ENCODE data around the gene RUBCNL.

DNA sequence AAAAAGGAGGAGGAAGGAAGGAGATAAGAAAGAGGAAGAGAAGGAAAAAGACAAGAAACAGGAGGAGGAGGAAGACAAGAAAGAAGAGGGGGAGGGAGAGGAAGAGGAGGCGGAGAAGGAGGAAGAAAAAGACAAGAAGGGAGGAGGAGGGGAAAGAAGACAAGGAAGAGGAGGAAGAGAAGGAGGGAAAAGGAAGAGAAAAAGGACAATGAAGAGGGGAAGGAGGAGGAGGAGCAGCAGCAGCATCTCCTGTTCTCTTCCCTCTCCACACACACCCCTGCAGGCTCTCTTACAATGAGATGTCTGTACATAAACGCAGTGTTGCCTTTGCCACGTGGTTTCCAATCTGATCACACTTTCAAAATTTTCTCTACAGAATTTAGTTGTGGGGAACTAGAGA is 66.6 kb downstream of the RUBCNL start:
- TF ChIP-seq, protein P1, sequence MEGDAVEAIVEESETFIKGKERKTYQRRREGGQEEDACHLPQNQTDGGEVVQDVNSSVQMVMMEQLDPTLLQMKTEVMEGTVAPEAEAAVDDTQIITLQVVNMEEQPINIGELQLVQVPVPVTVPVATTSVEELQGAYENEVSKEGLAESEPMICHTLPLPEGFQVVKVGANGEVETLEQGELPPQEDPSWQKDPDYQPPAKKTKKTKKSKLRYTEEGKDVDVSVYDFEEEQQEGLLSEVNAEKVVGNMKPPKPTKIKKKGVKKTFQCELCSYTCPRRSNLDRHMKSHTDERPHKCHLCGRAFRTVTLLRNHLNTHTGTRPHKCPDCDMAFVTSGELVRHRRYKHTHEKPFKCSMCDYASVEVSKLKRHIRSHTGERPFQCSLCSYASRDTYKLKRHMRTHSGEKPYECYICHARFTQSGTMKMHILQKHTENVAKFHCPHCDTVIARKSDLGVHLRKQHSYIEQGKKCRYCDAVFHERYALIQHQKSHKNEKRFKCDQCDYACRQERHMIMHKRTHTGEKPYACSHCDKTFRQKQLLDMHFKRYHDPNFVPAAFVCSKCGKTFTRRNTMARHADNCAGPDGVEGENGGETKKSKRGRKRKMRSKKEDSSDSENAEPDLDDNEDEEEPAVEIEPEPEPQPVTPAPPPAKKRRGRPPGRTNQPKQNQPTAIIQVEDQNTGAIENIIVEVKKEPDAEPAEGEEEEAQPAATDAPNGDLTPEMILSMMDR (IDR thresholded peaks at IDR 0.05): no peak
- TF ChIP-seq CEBPB (IDR thresholded peaks at IDR 0.05) (no peak), MYC (IDR thresholded peaks at IDR 0.05; ENCODE audit: borderline replicate concordance, low read length) (no peak), RAD21 (conservative IDR thresholded peaks at IDR 0.05 in 1 of 2, IDR thresholded peaks at IDR 0.05 in 1 of 2) (no peak), POLR2A (IDR thresholded peaks at IDR 0.05; ENCODE audit: low read length) (no peak), EP300 (IDR thresholded peaks at IDR 0.05) (no peak)
- TF ChIP-seq, protein P2, sequence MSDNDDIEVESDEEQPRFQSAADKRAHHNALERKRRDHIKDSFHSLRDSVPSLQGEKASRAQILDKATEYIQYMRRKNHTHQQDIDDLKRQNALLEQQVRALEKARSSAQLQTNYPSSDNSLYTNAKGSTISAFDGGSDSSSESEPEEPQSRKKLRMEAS (IDR thresholded peaks at IDR 0.05): no peak
